GM23338 (cell line): ENCODE measurements around the gene TRIM68. TPM values are rescaled to one million over a fixed set of nuclear protein-coding genes. Genes with fewer than 3 reads are reported as not detected.

ENCODE experiments used
- ATAC-seq: fragments of 200-7000 bp; cut with Tn5 transposase; 3 replicates; pipeline ENCODE4 v1.9.1; 2020
- DNase-seq: peaks from one replicate; pipeline ENCODE4 v3.0.0-alpha.2; 2015; ENCODE audit warnings: low spot score
- H2AFZ ChIP-seq: fragments of 200-600 bp; sonication (generic); 2 replicates; pipeline ENCODE4 v1.8.0; 2016; ENCODE audit warnings: antibody characterized with exemption, mild to moderate bottlenecking, moderate library complexity
- H3F3A ChIP-seq: fragments of 200-600 bp; sonication (generic); replicated peaks from 2 replicates; pipeline ENCODE4 v1.8.0; 2017; ENCODE audit warnings: antibody characterized with exemption, mixed run types, low read depth
- H3K27ac ChIP-seq: fragments of 200-600 bp; sonication (generic); 2 replicates; pipeline ENCODE4 v1.6.1; 2016; ENCODE audit warnings: low read depth
- H3K27me3 ChIP-seq: fragments of 200-600 bp; sonication (generic); 2 replicates; pipeline ENCODE4 v1.8.0; 2016; ENCODE audit warnings: mild to moderate bottlenecking, mixed run types, moderate library complexity; ENCODE audit not compliant: insufficient read depth
- H3K36me3 ChIP-seq: fragments of 200-600 bp; sonication (generic); 2 replicates; pipeline ENCODE4 v1.8.0; 2016; ENCODE audit warnings: mild to moderate bottlenecking; ENCODE audit not compliant: insufficient read depth
- H3K4me1 ChIP-seq: fragments of 200-600 bp; sonication (generic); 2 replicates; pipeline ENCODE4 v1.8.0; 2016; ENCODE audit warnings: mild to moderate bottlenecking, moderate library complexity; ENCODE audit not compliant: insufficient read depth
- H3K4me2 ChIP-seq: fragments of 200-600 bp; sonication (generic); 2 replicates; pipeline ENCODE4 v1.7.1; 2017; ENCODE audit warnings: mixed run types
- H3K4me3 ChIP-seq: fragments of 200-600 bp; sonication (generic); 2 replicates; pipeline ENCODE4 v1.6.1; 2016; ENCODE audit warnings: mixed run types
- H3K79me2 ChIP-seq: fragments of 200-600 bp; sonication (generic); replicated peaks from 2 replicates; pipeline ENCODE4 v1.8.0; 2017; ENCODE audit warnings: mild to moderate bottlenecking; ENCODE audit not compliant: insufficient read depth
- H3K9me2 ChIP-seq: fragments of 200-600 bp; sonication (generic); 2 replicates; pipeline ENCODE4 v1.8.0; 2017; ENCODE audit not compliant: insufficient read depth
- H4K20me1 ChIP-seq: fragments of 200-600 bp; sonication (generic); replicated peaks from 2 replicates; pipeline ENCODE4 v1.8.0; 2017; ENCODE audit warnings: mild to moderate bottlenecking; ENCODE audit not compliant: insufficient read depth
- H3K27ac Mint-ChIP-seq: 2 replicates; pipeline ENCODE4 v1.8.0; 2020; ENCODE audit warnings: inconsistent platforms, mild to moderate bottlenecking, moderate library complexity, mixed read lengths
- H3K27me3 Mint-ChIP-seq: 3 replicates; pipeline ENCODE4 v1.8.0; 2022; ENCODE audit warnings: low read depth, mild to moderate bottlenecking, moderate library complexity, mixed read lengths, inconsistent platforms; ENCODE audit not compliant: insufficient read depth, poor library complexity
- H3K36me3 Mint-ChIP-seq: 3 replicates; pipeline ENCODE4 v1.8.0; 2021; ENCODE audit warnings: low read depth, mild to moderate bottlenecking, inconsistent platforms, moderate library complexity, mixed read lengths
- H3K4me1 Mint-ChIP-seq: 3 replicates; pipeline ENCODE4 v1.8.0; 2020; ENCODE audit warnings: mild to moderate bottlenecking, inconsistent platforms, mixed read lengths
- H3K4me3 Mint-ChIP-seq: 3 replicates; pipeline ENCODE4 v1.8.0; 2021; ENCODE audit warnings: moderate library complexity, mild to moderate bottlenecking, inconsistent platforms, mixed read lengths
- H3K9me3 Mint-ChIP-seq: 3 replicates; pipeline ENCODE4 v1.8.0; 2020; ENCODE audit warnings: moderate library complexity, mild to moderate bottlenecking, inconsistent platforms, mixed read lengths
- CTCF ChIP-seq, 2 experiments: fragments of 200-600 bp in 1 of 2; sonication (generic) in 1 of 2; conservative IDR thresholded peaks; 2 replicates each; pipeline versions ENCODE4 v1.5.1 to v1.6.1; 2016 to 2017; ENCODE audit warnings: antibody characterized with exemption in 2 of 2, low read depth in 2 of 2, mild to moderate bottlenecking in 2 of 2, moderate library complexity in 1 of 2
- JUNB ChIP-seq: IDR thresholded peaks from one replicate; pipeline ENCODE4 v1.6.1; 2016; ENCODE audit warnings: antibody characterized with exemption; ENCODE audit not compliant: unreplicated experiment
- NANOG ChIP-seq: IDR thresholded peaks from 2 replicates; pipeline ENCODE4 v1.6.1; 2016; ENCODE audit warnings: antibody characterized with exemption, borderline replicate concordance
- POLR2AphosphoS5 ChIP-seq: IDR thresholded peaks from 2 replicates; pipeline ENCODE4 v1.6.1; 2016; ENCODE audit warnings: antibody characterized with exemption, low read depth
- REST ChIP-seq: IDR thresholded peaks from one replicate; pipeline ENCODE4 v1.6.1; 2018; ENCODE audit warnings: antibody characterized with exemption; ENCODE audit not compliant: unreplicated experiment
- STAT1 ChIP-seq: IDR thresholded peaks from one replicate; pipeline ENCODE4 v1.6.1; 2016; ENCODE audit warnings: antibody characterized with exemption; ENCODE audit not compliant: unreplicated experiment
- ZNF114 ChIP-seq: fragments of 250-450 bp; sonication (Bioruptor Pico); IDR thresholded peaks from 2 replicates; pipeline ENCODE4 v1.5.0; 2020; ENCODE audit warnings: mild to moderate bottlenecking, moderate library complexity
- ZNF331 ChIP-seq: fragments of 250-450 bp; sonication (Bioruptor Pico); IDR thresholded peaks from 2 replicates; pipeline ENCODE4 v1.5.0; 2020; ENCODE audit warnings: low read depth, mild to moderate bottlenecking, moderate library complexity
- polyA plus RNA-seq: library from polyadenylated mRNA; unstranded; fragments of >200 nt; fragmentation: Nextera tagmentation; extraction: Ambion mirVana; gene quantifications from 2 replicates; pipeline ENCODE4 v1.2.1, GENCODE V29; 2016
- total RNA-seq: library from RNA; depleted of rRNA; stranded (reverse); fragments of >200 nt; shearing (Covaris generic); gene quantifications from 2 replicates; pipeline ENCODE4 v1.2.3, GENCODE V29; 2014

The TRIM68 gene
- total and polyA plus RNA-seq, 2 experiments from 2014 or later, result 1.6 to 5.7 TPM

- peak; percentile 89 to 91 for TF ChIP-seq CTCF (conservative IDR thresholded peaks at IDR 0.05; ENCODE audit: low read depth in 2 of 2)
- no peak for TF ChIP-seq REST
- TF ChIP-seq STAT1, result no peak
- TF ChIP-seq JUNB, result no peak
Measured at GRCh38 chr11:4626207-4627099, 18.4 kb upstream of the TRIM68 start (continued).

- Histone ChIP-seq H3K36me3 (no peaks in the 10 kb centered on the region), H3K4me1 (no peaks in the 10 kb centered on the region), H4K20me1 (no peaks in the 10 kb centered on the region), H2AFZ (no peak overlapping the region), H3K27ac (no peak overlapping the region), H3F3A (no peaks in the 10 kb centered on the region), H3K27me3 (no peaks in the 10 kb centered on the region), H3K4me2 (no peak overlapping the region), H3K9me2 (0 out of 2 replicates have a peak, but pooled peaks cover 6% of the 10 kb centered on the region), H3K4me3 (no peak overlapping the region), H3K79me2 (no peaks in the 10 kb centered on the region)
- Mint-ChIP-seq H3K4me3 (no peak overlapping the region), H3K4me1 (no peaks in the 10 kb centered on the region), H3K9me3 (peaks cover 6% of the 10 kb centered on the region), H3K27ac (no peak overlapping the region), H3K27me3 (no peaks in the 10 kb centered on the region), H3K36me3 (no peaks in the 10 kb centered on the region)
- DNase-seq, result no peak
- ATAC-seq, result no peak
- TF ChIP-seq POLR2AphosphoS5 (no peak), ZNF331 (CRISPR knock-in tag) (no peak), STAT1 (no peak), ZNF114 (CRISPR knock-in tag) (no peak), JUNB (no peak), NANOG (no peak)
Measured at GRCh38 chr11:4619514-4619913, 11.5 kb upstream of the TRIM68 start.
